Lung (tissue), 13 donors: Measurements from ENCODE around the gene DMTF1. TPM values are rescaled to one million over a fixed set of nuclear protein-coding genes. Genes with fewer than 3 reads are reported as not detected.
"Not testable (repeated sequence)": the region's sequence is repeated elsewhere in the genome, so short reads cannot be mapped to it uniquely, and the experiment has no call there.

Experiments used
- ATAC-seq: fragments of 200-7000 bp; cut with Tn5 transposase; one replicate; pipeline ENCODE4 v1.9.1; 2020; ENCODE audit warnings: moderate number of reproducible peaks; ENCODE audit not compliant: insufficient read depth, low FRiP score
- DNase-seq, 3 donors: peaks; one replicate each; pipeline ENCODE4 v3.0.0-alpha.2; 2013 to 2017
- H3K27ac ChIP-seq, 2 donors: one replicate each; pipeline ENCODE4 v1.5.1; 2013; ENCODE audit warnings: mild to moderate bottlenecking in 2 of 2, moderate library complexity in 2 of 2, control low read depth in 1 of 2, inconsistent platforms in 1 of 2, low read depth in 1 of 2, low read length in 1 of 2
- H3K27me3 ChIP-seq, 3 donors: one replicate each; pipeline ENCODE4 v1.5.1; 2013; ENCODE audit warnings: low read length in 2 of 3; ENCODE audit not compliant: control insufficient read depth in 3 of 3, insufficient read depth in 3 of 3
- H3K36me3 ChIP-seq, 4 donors: one replicate each; pipeline ENCODE4 v1.5.1; 2013; ENCODE audit warnings: low read length in 4 of 4, mild to moderate bottlenecking in 1 of 4, moderate library complexity in 1 of 4; ENCODE audit not compliant: control insufficient read depth in 4 of 4, insufficient read depth in 4 of 4
- H3K4me1 ChIP-seq, 5 donors: one replicate each; pipeline ENCODE4 v1.5.1; 2013; ENCODE audit warnings: low read length in 5 of 5, mild to moderate bottlenecking in 2 of 5, moderate library complexity in 1 of 5; ENCODE audit not compliant: control insufficient read depth in 5 of 5, insufficient read depth in 5 of 5
- H3K4me3 ChIP-seq: one replicate; pipeline ENCODE4 v1.5.1; 2013; ENCODE audit warnings: mild to moderate bottlenecking, control low read depth, moderate library complexity
- H3K9ac ChIP-seq, 2 donors: one replicate each; pipeline ENCODE4 v1.5.1; 2013; ENCODE audit warnings: low read length in 2 of 2, control low read depth in 1 of 2; ENCODE audit not compliant: insufficient read depth in 1 of 2
- H3K9me3 ChIP-seq, 4 donors: one replicate each; pipeline ENCODE4 v1.5.1; 2013; ENCODE audit warnings: low read length in 3 of 4, mild to moderate bottlenecking in 1 of 4, moderate library complexity in 1 of 4; ENCODE audit not compliant: control insufficient read depth in 4 of 4, insufficient read depth in 3 of 4
- CTCF ChIP-seq: IDR thresholded peaks from 2 replicates; pipeline ENCODE4 v1.5.1; 2012; ENCODE audit warnings: mild to moderate bottlenecking; ENCODE audit errors: control extremely low read depth, extremely low read depth
- WGBS, 2 donors: extraction: QIAGEN DNeasy Blood & Tissue Kit; methylation state at CpG; one replicate each; pipeline ENCODE4 v1.1.7; 2013; 5-methylcytosine and 5-hydroxymethylcytosine counted together
- polyA plus RNA-seq, 2 donors: library from polyadenylated mRNA; stranded (reverse); fragments of 200-250 nt; gene quantifications; one replicate each; pipeline ENCODE4 v1.2.1, GENCODE V29; 2013
- small RNA-seq: library from RNA; depleted of rRNA; stranded (forward); fragments of <200 nt; gene quantifications from one replicate; pipeline ENCODE3, GENCODE V24; 2014; ENCODE audit warnings: low replicate concordance
- total RNA-seq, 2 donors: library from RNA; depleted of rRNA in 1 of 2; stranded (reverse); fragments of >200 nt in 1 of 2; gene quantifications; one replicate each; pipeline ENCODE4 v1.2.1, GENCODE V29; 2014 to 2021
- donor health status: control.
- donor health status: control.
- donor health status: Bipolar disorder and iron deficiency.
- donor health status: healthy.
- donor health status: DM: yes; HTN: yes; CAD: no.

The DMTF1 gene
- total and polyA plus RNA-seq, 4 donors: 24.3 to 254 (median 52.7) TPM

DNA sequence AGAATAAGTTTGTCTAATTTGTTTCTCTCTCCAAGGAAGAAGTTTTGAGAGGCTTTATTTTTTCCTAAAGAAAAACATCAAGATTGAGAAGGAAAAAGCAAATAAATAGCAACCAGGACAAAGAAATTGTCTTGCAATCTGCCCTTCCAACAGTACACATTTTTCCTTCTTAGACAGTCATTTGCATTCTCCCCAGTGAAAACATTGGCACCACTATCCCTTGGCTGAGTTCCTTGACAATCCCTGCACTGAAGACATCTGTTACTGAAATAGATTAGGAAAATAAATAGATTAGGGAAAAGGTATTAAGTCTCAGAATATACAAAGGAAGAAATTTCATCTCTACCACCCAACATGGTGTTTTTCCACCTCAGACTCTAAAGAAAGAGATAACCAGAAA lies 79.5 kb downstream of the DMTF1 start:
- ATAC-seq: no peak
- no peak overlapping the region for H3K4me3 ChIP-seq
- DNase-seq: peak in 2 of 3 donors; percentile 36 to 64
- peaks cover 0 to 4% (median 0%) of the 10 kb centered on the region in 5 donors for H3K4me1 ChIP-seq
- no peak overlapping the region for H3K27ac ChIP-seq
- no peaks in the 10 kb centered on the region for H3K9me3 ChIP-seq
- TF ChIP-seq CTCF: no peak
- H3K27me3 ChIP-seq: no peaks in the 10 kb centered on the region
- H3K36me3 ChIP-seq: no peaks in the 10 kb centered on the region
- no peak overlapping the region for H3K9ac ChIP-seq

- no peak overlapping the region for H3K4me3 ChIP-seq
- TF ChIP-seq CTCF: no peak
- DNase-seq: no peak
- H3K9ac ChIP-seq: no peak overlapping the region
- H3K27ac ChIP-seq: no peak overlapping the region
- no peak for ATAC-seq
- no peaks in the 10 kb centered on the region for H3K27me3 ChIP-seq
- peaks cover 0 to 4% (median 0%) of the 10 kb centered on the region in 5 donors for H3K4me1 ChIP-seq
- H3K36me3 ChIP-seq: no peaks in the 10 kb centered on the region
- no peaks in the 10 kb centered on the region for H3K9me3 ChIP-seq
Measured at GRCh38 chr7:87234949-87235348, 82.7 kb downstream of the DMTF1 start.

GRCh38 chr7:87238464-87239051 lies 86.3 kb downstream of the DMTF1 start:
- H3K9me3 ChIP-seq, ATAC-seq, H3K4me3 ChIP-seq, H3K4me1 ChIP-seq, H3K27ac ChIP-seq, H3K27me3 ChIP-seq, H3K36me3 ChIP-seq, H3K9ac ChIP-seq: not testable (repeated sequence)
- 59 to 79% methylated on average over 10 to 11 of the region's 11 CpGs for WGBS, 2 donors
- peak in 1 of 3 donors; percentile 16 for DNase-seq

GRCh38 chr7:87245671-87246070 lies 93.4 kb downstream of the DMTF1 start:
- H3K27ac ChIP-seq, H3K9me3 ChIP-seq, H3K4me3 ChIP-seq, H3K9ac ChIP-seq, H3K27me3 ChIP-seq, H3K4me1 ChIP-seq, ATAC-seq, DNase-seq, H3K36me3 ChIP-seq: not testable (repeated sequence)
- 91 to 93% methylated on average over 5 of the region's 5 CpGs for WGBS, 2 donors

Small RNA genes within 50 kb of the gene (small RNA-seq; reads per million reads assigned to genes)
- not detected for gene RF00019
- not detected for gene RF02271

Other genes with a start within 250 kb of the DMTF1 start
- gene ELAPOR2, start 92.8 kb upstream of the DMTF1 start, total RNA-seq: 10 to 100 TPM; 60.0 to 64.1 TPM
- 10 to 100 TPM; 16.1 to 16.3 TPM for gene ELAPOR2, start 92.8 kb upstream of the DMTF1 start, polyA plus RNA-seq
- gene TMEM243, start 67.3 kb downstream of the DMTF1 start, total RNA-seq: 10 to 100 TPM; 79.6 to 90.5 TPM
- gene TMEM243, start 67.3 kb downstream of the DMTF1 start, polyA plus RNA-seq: 100 to 1,000 TPM in 1 of 2 donors, 10 to 100 TPM in 1; 58.1 to 120 TPM
- 10 to 100 TPM; 12.4 to 18.7 TPM for gene CROT, start 193.2 kb downstream of the DMTF1 start, total RNA-seq
- 1 to 10 TPM; 5.3 to 6.4 TPM for gene CROT, start 193.2 kb downstream of the DMTF1 start, polyA plus RNA-seq